ENCODE results near the gene SLC7A10.
"Not testable (repeated sequence)": the region's sequence is repeated elsewhere in the genome, so short reads cannot be mapped to it uniquely, and the experiment has no call there.

The SLC7A10 gene

GRCh38 chr19:33191501-33191900 lies 34.1 kb downstream of the SLC7A10 start:
- no peak overlapping the region for H3K4me3 ChIP-seq (ENCODE audit: low read depth, low read length)
- H3K9me3 ChIP-seq (ENCODE audit: control insufficient read depth, insufficient read depth, low read depth, low read length): no peaks in the 10 kb centered on the region
- H3K9ac ChIP-seq (ENCODE audit: low read length): no peak overlapping the region
- no peak overlapping the region for H3K27ac ChIP-seq (ENCODE audit: low read depth, low read length)
- H3K4me1 ChIP-seq (ENCODE audit: control insufficient read depth, insufficient read depth, low read length): peaks cover 9% of the 10 kb centered on the region
- peaks cover 28% of the 10 kb centered on the region for H3K27me3 ChIP-seq (ENCODE audit: control insufficient read depth, insufficient read depth, low read length)
- no peaks in the 10 kb centered on the region for H3K36me3 ChIP-seq (ENCODE audit: control insufficient read depth, insufficient read depth, low read length)

- H3K9me3 ChIP-seq (ENCODE audit: control insufficient read depth, insufficient read depth, low read depth, low read length); H3K27ac ChIP-seq (ENCODE audit: low read depth, low read length); H3K4me3 ChIP-seq (ENCODE audit: low read depth, low read length); H3K36me3 ChIP-seq (ENCODE audit: control insufficient read depth, insufficient read depth, low read length); H3K9ac ChIP-seq (ENCODE audit: low read length); H3K4me1 ChIP-seq (ENCODE audit: control insufficient read depth, insufficient read depth, low read length): not testable (repeated sequence)
- H3K27me3 ChIP-seq (ENCODE audit: control insufficient read depth, insufficient read depth, low read length): peaks cover 28% of the 10 kb centered on the region
Measured at GRCh38 chr19:33191092-33191491, 34.6 kb downstream of the SLC7A10 start.

- H3K36me3 ChIP-seq (ENCODE audit: control insufficient read depth, insufficient read depth, low read length): no peaks in the 10 kb centered on the region
- H3K4me3 ChIP-seq (ENCODE audit: low read depth, low read length): no peak overlapping the region
- no peak overlapping the region for H3K9ac ChIP-seq (ENCODE audit: low read length)
- no peaks in the 10 kb centered on the region for H3K9me3 ChIP-seq (ENCODE audit: control insufficient read depth, insufficient read depth, low read depth, low read length)
- H3K4me1 ChIP-seq (ENCODE audit: control insufficient read depth, insufficient read depth, low read length): peaks cover 3% of the 10 kb centered on the region
- H3K27me3 ChIP-seq (ENCODE audit: control insufficient read depth, insufficient read depth, low read length): peaks cover 20% of the 10 kb centered on the region
- H3K27ac ChIP-seq (ENCODE audit: low read depth, low read length): no peak overlapping the region
Measured at GRCh38 chr19:33189453-33189852, 36.2 kb downstream of the SLC7A10 start.

GRCh38 chr19:33187183-33187540 lies 38.5 kb downstream of the SLC7A10 start:
- H3K9me3 ChIP-seq (ENCODE audit: control insufficient read depth, insufficient read depth, low read depth, low read length): no peaks in the 10 kb centered on the region
- no peaks in the 10 kb centered on the region for H3K36me3 ChIP-seq (ENCODE audit: control insufficient read depth, insufficient read depth, low read length)
- no peak overlapping the region for H3K4me3 ChIP-seq (ENCODE audit: low read depth, low read length)
- no peak overlapping the region for H3K9ac ChIP-seq (ENCODE audit: low read length)
- H3K27ac ChIP-seq (ENCODE audit: low read depth, low read length): no peak overlapping the region
- peaks cover 3% of the 10 kb centered on the region for H3K4me1 ChIP-seq (ENCODE audit: control insufficient read depth, insufficient read depth, low read length)
- H3K27me3 ChIP-seq (ENCODE audit: control insufficient read depth, insufficient read depth, low read length): peaks cover 5% of the 10 kb centered on the region; the same call in 1 of the 2 replicates

GRCh38 chr19:33186431-33187182 lies 39.0 kb downstream of the SLC7A10 start:
- H3K9ac ChIP-seq (ENCODE audit: low read length): no peak overlapping the region
- peaks cover 3% of the 10 kb centered on the region for H3K4me1 ChIP-seq (ENCODE audit: control insufficient read depth, insufficient read depth, low read length)
- H3K36me3 ChIP-seq (ENCODE audit: control insufficient read depth, insufficient read depth, low read length): no peaks in the 10 kb centered on the region
- peaks cover 1% of the 10 kb centered on the region; the same call in 1 of the 2 replicates for H3K27me3 ChIP-seq (ENCODE audit: control insufficient read depth, insufficient read depth, low read length)
- H3K9me3 ChIP-seq (ENCODE audit: control insufficient read depth, insufficient read depth, low read depth, low read length): no peaks in the 10 kb centered on the region
- no peak overlapping the region for H3K27ac ChIP-seq (ENCODE audit: low read depth, low read length)
- no peak overlapping the region for H3K4me3 ChIP-seq (ENCODE audit: low read depth, low read length)

- no peak overlapping the region for H3K27ac ChIP-seq (ENCODE audit: low read depth, low read length)
- H3K4me1 ChIP-seq (ENCODE audit: control insufficient read depth, insufficient read depth, low read length): peaks cover 12% of the 10 kb centered on the region
- H3K9ac ChIP-seq (ENCODE audit: low read length): peak overlapping the region; percentile 47
Measured at GRCh38 chr19:33177417-33177979, 48.2 kb downstream of the SLC7A10 start.

GRCh38 chr19:33176670-33177416 lies 48.8 kb downstream of the SLC7A10 start:
- H3K27ac ChIP-seq (ENCODE audit: low read depth, low read length): peak overlapping the region; percentile 76
- H3K4me1 ChIP-seq (ENCODE audit: control insufficient read depth, insufficient read depth, low read length): peaks cover 12% of the 10 kb centered on the region
- H3K4me3 ChIP-seq (ENCODE audit: low read depth, low read length): peak overlapping the region; percentile 78

More at GRCh38 chr19:33177417-33177979, 48.2 kb downstream of the SLC7A10 start:
- H3K36me3 ChIP-seq (ENCODE audit: control insufficient read depth, insufficient read depth, low read length): no peaks in the 10 kb centered on the region
- no peaks in the 10 kb centered on the region for H3K9me3 ChIP-seq (ENCODE audit: control insufficient read depth, insufficient read depth, low read depth, low read length)
- H3K4me3 ChIP-seq (ENCODE audit: low read depth, low read length): peak overlapping the region; percentile 78
- H3K27me3 ChIP-seq (ENCODE audit: control insufficient read depth, insufficient read depth, low read length): peaks cover 9% of the 10 kb centered on the region

GRCh38 chr19:33175886-33176669 lies 49.6 kb downstream of the SLC7A10 start:
- Histone ChIP-seq H3K4me1 (ENCODE audit: control insufficient read depth, insufficient read depth, low read length) (peaks cover 12% of the 10 kb centered on the region), H3K36me3 (ENCODE audit: control insufficient read depth, insufficient read depth, low read length) (no peaks in the 10 kb centered on the region), H3K4me3 (ENCODE audit: low read depth, low read length) (peak overlapping the region; percentile 78), H3K9ac (ENCODE audit: low read length) (peak overlapping the region; percentile 86), H3K27ac (ENCODE audit: low read depth, low read length) (peak overlapping the region; percentile 76), H3K9me3 (ENCODE audit: control insufficient read depth, insufficient read depth, low read depth, low read length) (no peaks in the 10 kb centered on the region), H3K27me3 (ENCODE audit: control insufficient read depth, insufficient read depth, low read length) (peaks cover 9% of the 10 kb centered on the region)

More at GRCh38 chr19:33176670-33177416, 48.8 kb downstream of the SLC7A10 start:
- no peaks in the 10 kb centered on the region for H3K36me3 ChIP-seq (ENCODE audit: control insufficient read depth, insufficient read depth, low read length)
- H3K9me3 ChIP-seq (ENCODE audit: control insufficient read depth, insufficient read depth, low read depth, low read length): no peaks in the 10 kb centered on the region
- peak overlapping the region; percentile 86 for H3K9ac ChIP-seq (ENCODE audit: low read length)
- H3K27me3 ChIP-seq (ENCODE audit: control insufficient read depth, insufficient read depth, low read length): peaks cover 9% of the 10 kb centered on the region

- Histone ChIP-seq H3K27me3 (ENCODE audit: control insufficient read depth, insufficient read depth, low read length) (peaks cover 9% of the 10 kb centered on the region), H3K36me3 (ENCODE audit: control insufficient read depth, insufficient read depth, low read length) (no peaks in the 10 kb centered on the region), H3K4me1 (ENCODE audit: control insufficient read depth, insufficient read depth, low read length) (peaks cover 12% of the 10 kb centered on the region), H3K4me3 (ENCODE audit: low read depth, low read length) (peak overlapping the region; percentile 78), H3K9ac (ENCODE audit: low read length) (no peak overlapping the region), H3K27ac (ENCODE audit: low read depth, low read length) (no peak overlapping the region), H3K9me3 (ENCODE audit: control insufficient read depth, insufficient read depth, low read depth, low read length) (no peaks in the 10 kb centered on the region)
Measured at GRCh38 chr19:33175156-33175782, 50.4 kb downstream of the SLC7A10 start.

- Histone ChIP-seq H3K27me3 (ENCODE audit: control insufficient read depth, insufficient read depth, low read length) (peaks cover 9% of the 10 kb centered on the region), H3K27ac (ENCODE audit: low read depth, low read length) (no peak overlapping the region), H3K4me3 (ENCODE audit: low read depth, low read length) (no peak overlapping the region), H3K9ac (ENCODE audit: low read length) (no peak overlapping the region), H3K9me3 (ENCODE audit: control insufficient read depth, insufficient read depth, low read depth, low read length) (peaks cover 2% of the 10 kb centered on the region; the same call in 1 of the 2 replicates), H3K4me1 (ENCODE audit: control insufficient read depth, insufficient read depth, low read length) (peaks cover 12% of the 10 kb centered on the region), H3K36me3 (ENCODE audit: control insufficient read depth, insufficient read depth, low read length) (no peaks in the 10 kb centered on the region)
Measured at GRCh38 chr19:33174186-33174585, 51.5 kb downstream of the SLC7A10 start.
